Endothelial cell of umbilical vein (primary cell): ENCODE results near the gene FMNL3. TPM values are rescaled to one million over a fixed set of nuclear protein-coding genes. Genes with fewer than 3 reads are reported as not detected.

Experiments
- BruUV-seq: library from RNA; stranded (reverse); fragments of 400-500 nt; replicated peaks from 2 replicates; lab custom pipeline; 2021; lab: Mats Ljungman, UMichigan
- CTCF ChIA-PET: fragments of 300-600, 350-600 bp; sonication (Branson Sonifier 250); formaldehyde crosslinking; loops from one replicate; lab custom pipeline; 2021; ENCODE audit warnings: antibody characterized with exemption, inconsistent platforms; lab: Charles Lee
- POLR2A ChIA-PET: fragments of 300-600, 350-600 bp; sonication (Branson Sonifier 250); formaldehyde crosslinking; loops from one replicate; lab custom pipeline; 2021; ENCODE audit warnings: antibody characterized with exemption, inconsistent platforms; lab: Charles Lee
- DNase-seq: peaks from one replicate; pipeline ENCODE4 v3.0.0-alpha.2; 2011; ENCODE audit warnings: low read depth, low spot score
- FAIRE-seq: peaks from 2 replicates; lab custom pipeline; 2011; peaks lifted over from hg19 to GRCh38; lab: Jason Lieb, UNC
- H2AFZ ChIP-seq: 2 replicates; pipeline ENCODE4 v1.6.0; 2012; ENCODE audit warnings: low read depth, low read length, control low read depth, inconsistent platforms
- H3K27ac ChIP-seq: 2 replicates; pipeline ENCODE4 v1.5.1; 2011; ENCODE audit warnings: low read depth, mild to moderate bottlenecking, control low read depth, low read length, moderate library complexity; ENCODE audit not compliant: insufficient read depth
- H3K27me3 ChIP-seq, 2 experiments: 2 replicates each; pipeline versions ENCODE4 v1.6.0 to v1.6.1; 2011; ENCODE audit warnings: low read length in 2 of 2, mixed read lengths in 1 of 2; ENCODE audit not compliant: control insufficient read depth in 2 of 2, insufficient read depth in 2 of 2
- H3K36me3 ChIP-seq, 2 experiments: 2 replicates in 1 of 2; 3 replicates in 1 of 2; pipeline ENCODE4 v1.5.1; 2011; ENCODE audit warnings: low read length in 2 of 2, mild to moderate bottlenecking in 1 of 2, moderate library complexity in 1 of 2; ENCODE audit not compliant: control insufficient read depth in 2 of 2, insufficient read depth in 2 of 2; ENCODE audit errors: extremely low read depth in 1 of 2
- H3K4me1 ChIP-seq: 3 replicates; pipeline ENCODE4 v1.5.1; 2011; ENCODE audit warnings: mild to moderate bottlenecking, low read length; ENCODE audit not compliant: control insufficient read depth, insufficient read depth; ENCODE audit errors: extremely low read depth
- H3K4me2 ChIP-seq: 2 replicates; pipeline ENCODE4 v1.6.1; 2011; ENCODE audit warnings: low read length, control low read depth, mixed read lengths; ENCODE audit not compliant: insufficient read depth
- H3K4me3 ChIP-seq, 3 experiments: fragments of 200-600 bp in 1 of 3; sonication (generic), shearing (Covaris generic) in 1 of 3; replicated peaks in 1 of 3; 2 replicates each; pipeline ENCODE4 v1.5.1; 2011 to 2016; ENCODE audit warnings: control low read depth in 3 of 3, low read length in 3 of 3, mild to moderate bottlenecking in 2 of 3, inconsistent platforms in 1 of 3, low read depth in 1 of 3, moderate library complexity in 1 of 3; ENCODE audit not compliant: insufficient read depth in 1 of 3
- H3K79me2 ChIP-seq: 2 replicates; pipeline ENCODE4 v1.6.0; 2012; ENCODE audit warnings: low read length, inconsistent platforms; ENCODE audit not compliant: control insufficient read depth, insufficient read depth
- H3K9ac ChIP-seq: replicated peaks from 2 replicates; pipeline ENCODE3; 2011; ENCODE audit warnings: low read length, control low read depth; ENCODE audit not compliant: insufficient read depth; ENCODE audit errors: extremely low read depth
- H3K9me1 ChIP-seq: replicated peaks from 3 replicates; pipeline ENCODE4 v1.6.0; 2011; ENCODE audit warnings: mild to moderate bottlenecking, low read length; ENCODE audit not compliant: control insufficient read depth, insufficient read depth; ENCODE audit errors: extremely low read depth
- H3K9me3 ChIP-seq: replicated peaks from 2 replicates; pipeline ENCODE4 v1.5.1; 2012; ENCODE audit warnings: low read length, inconsistent platforms; ENCODE audit not compliant: control insufficient read depth, insufficient read depth
- H4K20me1 ChIP-seq: replicated peaks from 2 replicates; pipeline ENCODE3; 2011; ENCODE audit warnings: mild to moderate bottlenecking, low read length; ENCODE audit not compliant: control insufficient read depth, insufficient read depth; ENCODE audit errors: extremely low read depth
- CTCF ChIP-seq, 2 donors: IDR thresholded peaks; 1 replicate in 1 of 2; 2 replicates in 1 of 2; pipeline ENCODE4 v1.5.1; 2011; ENCODE audit warnings: low read length in 2 of 2, mild to moderate bottlenecking in 2 of 2, moderate library complexity in 2 of 2, control low read depth in 1 of 2, inconsistent platforms in 1 of 2, low read depth in 1 of 2; ENCODE audit not compliant: insufficient read depth in 1 of 2; ENCODE audit errors: extremely low read depth in 1 of 2
- EZH2 ChIP-seq: IDR thresholded peaks from 2 replicates; pipeline ENCODE4 v1.6.1; 2012; ENCODE audit warnings: borderline replicate concordance, low read depth, mild to moderate bottlenecking, moderate library complexity, low read length, inconsistent platforms; ENCODE audit not compliant: severe bottlenecking
- GATA2 ChIP-seq: IDR thresholded peaks from 2 replicates; pipeline ENCODE4 v1.7.0; 2011; ENCODE audit warnings: low read depth, mild to moderate bottlenecking, moderate library complexity, mixed read lengths, low read length; ENCODE audit not compliant: insufficient read length, insufficient read depth
- MAX ChIP-seq: IDR thresholded peaks from 2 replicates; pipeline ENCODE4 v1.6.1; 2011; ENCODE audit not compliant: insufficient read depth, insufficient read length
- MYC ChIP-seq: IDR thresholded peaks from one replicate; pipeline ENCODE4 v1.6.1; 2011; ENCODE audit warnings: mild to moderate bottlenecking, low read depth, low read length
- POLR2A ChIP-seq: IDR thresholded peaks from 2 replicates; pipeline ENCODE4 v1.6.1; 2012; ENCODE audit warnings: low read depth, mild to moderate bottlenecking, control low read depth, low read length
- dilution Hi-C: fragments of 300-500 bp; cut with MboI; formaldehyde crosslinking; loops from one replicate; pipeline ENCODE4 v1.15.0; 2019; ENCODE audit warnings: low sequenced_read_pairs; ENCODE audit not compliant: extremely low pct_ligation_motif_present
- intact Hi-C: fragments of 100-400 bp; cut with micrococcal nuclease; formaldehyde crosslinking; loops from one replicate; pipeline ENCODE4 v1.10.0; 2022
- polyA plus RNA-seq, 4 experiments: library from polyadenylated mRNA; depleted of rRNA in 3 of 4; stranded (reverse) in 3 of 4; unstranded in 1 of 4; fragments of >200 nt; gene quantifications; 2 replicates each; pipeline versions ENCODE4 v1.2.1 to v1.2.3, GENCODE V29; 2011 to 2012; ENCODE audit warnings: missing spikeins in 1 of 4
- total RNA-seq: library from RNA; stranded (reverse); gene quantifications from 2 replicates; pipeline ENCODE4 v1.2.3, GENCODE V29; 2021

FMNL3 gene
- total and polyA plus RNA-seq, 2 donors (not counting 3 experiments of a cell fraction or from before 2014, with no cell fraction given) = 35.1 to 93.3 TPM

GRCh38 chr12:49644620-49644994, 62.6 kb downstream of the FMNL3 start:
- intact Hi-C loops = loop anchor here (1.0 to 2.0 kb wide), 3 partner anchors 63 to 118 kb away; partner anchors contain the start of gene FMNL3
- Histone ChIP-seq H3K79me2 (no peaks in the 10 kb centered on the region), H3K9me1 (no peaks in the 10 kb centered on the region), H3K4me2 (no peak overlapping the region), H4K20me1 (no peaks in the 10 kb centered on the region), H3K36me3 (peaks cover 27 to 46% of the 10 kb centered on the region in 2 experiments), H3K4me1 (peaks cover 31% of the 10 kb centered on the region), H3K27me3 (no peaks in the 10 kb centered on the region), H3K9me3 (no peaks in the 10 kb centered on the region), H3K9ac (no peak overlapping the region), H3K4me3 (no peak overlapping the region), H3K27ac (peak overlapping the region; percentile 26), H2AFZ (no peak overlapping the region)
- POLR2A ChIA-PET = interaction anchor here (1.7 kb wide), 1 partner anchor 97 kb away, joined by 8 read pairs; the partner anchor contains the start of gene TMBIM6
- DNase-seq = peak; percentile 69
- dilution Hi-C loops = no loop called here
- TF ChIP-seq MYC (no peak), GATA2 (no peak), CTCF (IDR thresholded peaks at IDR 0.05; ENCODE audit: extremely low read depth in 1 of 2, insufficient read depth in 1 of 2, low read depth in 1 of 2, low read length in 2 of 2) (peak; percentile 91 to 92), MAX (peak; percentile 18), EZH2 (no peak), POLR2A (no peak)
- CTCF ChIA-PET = interaction anchor here (0.7 to 6.8 kb wide), 16 partner anchors 11 to 195 kb away, joined by 3 to 93 read pairs (median 4); partner anchors contain the start of genes FMNL3, PRPF40B and TMBIM6
- BruUV-seq = no TSS peak
- FAIRE-seq = peak; percentile 85
